GM19035 (cell line): ENCODE data around the gene SIAH2.
"Not testable (repeated sequence)": the region's sequence is repeated elsewhere in the genome, so short reads cannot be mapped to it uniquely, and the experiment has no call there.

Experiments
- ATAC-seq: cut with Tn5 transposase; IDR thresholded peaks from one replicate; pipeline ENCODE4 v1.9.1; 2021; ENCODE audit not compliant: unreplicated experiment

The SIAH2 gene

GRCh38 chr3:150763122-150763840 is at the start of gene SIAH2:
Gene SIAH2, minus strand, starts transcription at chr3:150763169. Its CDS starts 320 bp downstream, at chr3:150762849.
- peak; percentile 53 for ATAC-seq

- no peak for ATAC-seq
These were observed 49.0 kb upstream of the SIAH2 start for GRCh38 chr3:150811984-150812383.

GRCh38 chr3:150810641-150811040 is 47.7 kb upstream of the SIAH2 start:
- ATAC-seq = no peak

GRCh38 chr3:150806185-150806835 is 43.3 kb upstream of the SIAH2 start:
- no peak for ATAC-seq

DNA sequence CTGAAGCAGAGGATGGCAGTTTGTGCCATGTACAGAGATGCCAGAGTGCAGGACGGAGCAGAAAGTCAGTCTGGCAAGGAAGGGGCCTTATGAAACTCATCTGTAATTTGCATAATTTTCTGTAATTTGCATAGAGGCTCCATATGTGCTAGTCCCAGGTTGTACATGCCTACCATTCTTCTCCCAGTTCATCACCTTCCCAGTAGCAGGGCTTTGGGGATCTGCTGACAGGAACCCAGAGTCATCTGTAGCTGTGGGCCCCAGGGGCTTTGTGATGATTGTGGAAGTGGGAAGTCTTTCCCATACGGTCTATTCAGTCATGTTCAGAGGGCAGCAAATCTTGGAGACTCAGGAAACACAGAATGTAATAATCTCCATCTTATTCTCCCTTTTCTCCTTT is 42.4 kb upstream of the SIAH2 start:
- no peak for ATAC-seq

DNA sequence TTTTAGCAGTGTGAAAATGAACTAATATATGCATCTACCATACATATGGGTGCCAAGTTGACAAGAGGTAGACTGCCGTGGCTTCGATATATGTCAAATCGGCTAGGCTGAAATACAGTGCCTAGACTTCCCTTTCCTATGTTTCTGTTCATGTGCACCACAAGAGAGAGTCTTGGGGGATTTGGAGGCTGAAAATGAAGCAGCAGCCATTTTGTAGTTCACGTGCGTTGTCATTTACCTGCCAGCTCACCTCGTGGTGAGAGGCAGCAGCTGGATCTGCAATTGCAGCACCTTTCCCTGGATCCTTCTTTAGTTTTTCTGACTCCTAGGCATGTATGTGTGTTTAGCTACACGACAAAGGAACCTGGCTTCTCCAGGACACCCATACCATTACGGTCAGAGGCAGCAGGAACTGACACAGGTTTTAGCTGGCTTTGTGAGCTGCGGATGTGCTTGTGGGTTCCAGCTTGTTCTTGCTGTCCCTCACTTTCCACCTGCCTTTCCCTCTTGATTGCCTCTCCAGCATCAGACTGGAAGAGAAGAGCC is 40.5 kb upstream of the SIAH2 start:
- no peak for ATAC-seq

GRCh38 chr3:150800722-150801121 is 37.8 kb upstream of the SIAH2 start:
- no peak for ATAC-seq

GRCh38 chr3:150798122-150798618 is 35.2 kb upstream of the SIAH2 start:
- ATAC-seq = no peak

GRCh38 chr3:150797155-150797554 is 34.2 kb upstream of the SIAH2 start:
- ATAC-seq = no peak

GRCh38 chr3:150796527-150796926 is 33.6 kb upstream of the SIAH2 start:
- not testable (repeated sequence) for ATAC-seq

- no peak for ATAC-seq
These were observed 30.7 kb upstream of the SIAH2 start for GRCh38 chr3:150793641-150794040.

DNA sequence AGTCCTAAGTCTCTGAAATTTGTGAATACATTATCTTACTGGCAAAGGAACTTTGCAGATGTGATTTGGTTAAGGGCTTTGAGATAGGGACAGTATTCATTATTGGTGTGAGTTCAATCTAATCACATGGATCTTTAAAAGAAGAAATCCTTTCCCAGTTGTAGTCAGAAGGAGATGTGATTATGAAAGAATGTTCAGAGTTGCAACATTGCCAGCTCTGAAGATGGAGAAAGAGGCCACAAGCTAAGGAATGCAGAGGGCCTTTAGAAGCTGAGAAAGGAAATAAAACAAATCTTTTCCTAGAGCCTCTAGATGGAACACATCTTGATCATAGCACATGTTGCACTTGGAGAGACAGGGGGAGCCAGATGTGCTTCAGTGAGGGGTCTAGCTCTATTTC is 27.7 kb upstream of the SIAH2 start:
- no peak for ATAC-seq

- ATAC-seq = no peak
These were observed 26.5 kb upstream of the SIAH2 start for GRCh38 chr3:150789451-150789850.

DNA sequence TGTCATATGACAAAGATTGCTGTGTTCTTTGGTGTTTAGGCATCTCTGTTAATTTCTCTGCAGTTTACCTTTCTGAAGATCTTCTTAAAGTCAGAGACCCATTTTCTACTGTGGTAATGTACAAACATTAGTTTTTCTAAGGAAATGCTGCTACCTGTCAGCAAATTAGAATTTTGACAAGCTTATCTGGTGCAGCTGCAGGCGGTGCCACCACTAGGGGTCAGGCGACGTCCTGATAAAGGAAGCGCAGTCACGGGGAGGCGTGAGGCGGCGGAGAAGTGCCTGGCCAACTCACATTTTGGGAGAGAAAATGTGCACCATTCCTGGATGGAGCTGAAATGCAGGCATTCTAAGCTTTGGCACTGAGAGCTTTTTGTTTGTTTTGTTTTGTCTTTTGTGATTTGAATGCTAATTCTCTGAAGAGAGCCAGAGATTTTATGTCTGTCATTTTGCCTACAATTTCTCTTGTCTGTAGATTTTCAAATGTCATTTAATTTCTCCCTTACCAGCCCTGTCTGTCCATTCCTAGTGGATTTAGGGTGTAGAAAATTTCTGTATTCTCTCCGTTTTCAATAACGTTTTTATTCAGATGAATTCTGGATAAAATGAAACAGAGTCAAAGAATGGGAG is 24.9 kb upstream of the SIAH2 start:
- peak; percentile 75 for ATAC-seq

- ATAC-seq = no peak
These were observed 23.8 kb upstream of the SIAH2 start for GRCh38 chr3:150786791-150787190.

DNA sequence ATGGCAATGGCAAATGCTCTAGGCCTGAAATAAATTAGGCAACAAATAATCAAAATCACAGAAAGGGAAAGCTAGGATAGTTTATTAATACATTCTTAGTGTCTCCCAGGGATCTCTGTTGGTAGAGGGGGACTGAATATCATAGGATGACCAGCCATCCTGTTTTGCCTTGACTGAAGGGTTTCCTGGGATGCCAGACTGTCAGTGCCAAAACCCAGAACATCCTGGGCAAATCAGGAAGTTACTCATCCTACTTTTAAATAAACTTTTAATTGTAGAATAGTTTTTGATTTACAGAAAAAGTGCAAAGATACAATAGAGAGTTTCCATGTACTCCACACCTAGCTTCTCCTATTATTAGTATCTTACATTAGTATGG is 21.8 kb upstream of the SIAH2 start:
- ATAC-seq = no peak

DNA sequence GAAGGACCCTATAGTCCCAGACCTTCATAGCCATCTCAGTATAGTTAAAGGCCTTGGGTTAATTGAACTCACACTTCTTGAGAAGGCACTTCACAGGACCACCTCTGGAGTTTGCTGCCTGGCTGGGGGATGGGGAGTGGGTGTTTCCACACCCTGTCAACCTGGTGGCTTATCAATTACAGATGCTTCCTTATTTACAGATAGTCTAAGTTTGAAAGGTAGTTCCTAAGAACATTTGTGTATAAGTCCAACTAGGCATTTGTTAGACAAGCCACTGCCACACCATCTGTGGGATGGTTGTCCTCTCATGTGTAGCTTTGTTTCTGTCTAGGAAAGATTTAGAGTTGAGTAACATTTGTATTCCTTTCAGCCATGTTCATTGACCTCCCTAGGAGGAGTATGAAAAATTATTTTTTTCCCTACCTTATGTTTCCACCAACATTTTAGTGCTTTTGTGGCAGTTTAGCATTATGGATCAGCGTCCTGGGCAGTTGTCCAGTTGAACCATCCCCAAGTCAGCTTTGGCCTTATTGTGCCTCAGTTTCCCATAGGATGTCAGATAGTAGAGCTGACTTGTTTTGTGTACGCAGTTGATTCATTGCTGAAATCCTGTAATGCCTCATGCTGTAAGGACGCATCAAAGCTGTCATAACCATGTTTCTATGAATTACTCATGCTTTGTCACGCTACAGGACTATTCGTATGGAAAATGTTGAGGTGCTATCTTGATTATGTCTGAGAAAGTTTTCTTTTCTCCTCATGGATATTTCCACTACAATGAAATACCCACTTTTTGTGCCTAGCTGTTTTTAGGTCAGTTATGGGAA is 21.2 kb upstream of the SIAH2 start:
- ATAC-seq = peak; percentile 58

- no peak for ATAC-seq
These were observed 20.3 kb upstream of the SIAH2 start for GRCh38 chr3:150783316-150783715.

DNA sequence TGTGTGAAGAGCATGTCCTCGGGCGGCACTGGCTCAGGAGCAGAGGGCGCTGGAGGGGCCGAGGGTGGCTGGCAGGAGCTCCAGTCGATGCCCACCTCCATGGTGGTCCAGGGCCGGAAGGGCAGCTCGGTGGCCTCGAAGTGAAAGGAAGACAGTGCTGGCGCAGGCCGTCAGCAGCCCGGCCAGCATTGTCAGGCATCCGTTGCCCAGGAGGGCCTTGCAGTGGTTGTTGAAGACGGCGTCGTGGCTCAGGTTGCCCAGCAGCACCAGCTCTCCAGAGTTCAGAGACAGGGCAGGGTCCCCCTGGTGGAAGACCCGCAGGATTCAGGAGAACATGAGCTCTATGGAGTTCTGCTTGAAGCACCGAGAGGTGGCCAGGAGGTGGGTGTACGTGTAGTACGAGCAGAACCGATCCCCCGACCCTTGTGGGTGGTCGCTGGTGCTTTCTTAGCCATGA is 16.5 kb upstream of the SIAH2 start:
- no peak for ATAC-seq

DNA sequence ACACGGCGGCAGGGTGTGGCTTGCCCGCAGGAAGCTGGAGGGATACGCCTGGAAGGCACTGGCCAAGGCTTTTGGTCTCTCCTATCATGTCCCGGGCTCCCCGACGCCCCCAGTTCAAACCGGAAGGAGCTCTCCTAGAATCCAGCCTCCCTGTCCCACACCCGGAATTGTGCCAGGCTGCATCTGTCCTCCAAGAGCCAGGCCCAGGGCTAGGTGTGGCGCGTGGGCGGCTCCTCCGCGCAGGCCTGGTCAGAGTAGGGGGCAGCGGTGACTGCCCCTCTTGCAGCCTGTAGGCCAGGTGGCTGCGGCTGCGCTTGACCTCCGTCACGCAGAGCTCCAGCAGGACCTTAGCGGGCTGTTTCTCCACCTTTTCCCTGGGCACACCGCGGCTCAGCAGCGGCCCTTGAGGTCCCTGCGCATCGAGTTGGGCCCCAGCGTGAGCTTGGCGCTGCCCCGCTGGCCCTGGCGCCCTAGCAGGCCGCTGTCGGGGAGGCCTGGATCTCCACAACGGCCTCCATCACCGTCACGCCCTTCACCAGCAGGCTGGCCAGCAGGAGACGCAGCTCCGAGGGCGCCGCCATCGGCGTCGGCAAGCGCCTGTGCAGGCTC is 15.9 kb upstream of the SIAH2 start:
- ATAC-seq = no peak
